Immature natural killer cell (primary cell): Measurements from ENCODE around the gene HOXA6. TPM values are rescaled to one million over a fixed set of nuclear protein-coding genes. Genes with fewer than 3 reads are reported as not detected.

Experiments used
- DNase-seq, 3 donors: peaks; one replicate each; pipeline ENCODE4 v3.0.0; 2022; ENCODE audit warnings: mixed read lengths in 1 of 3
- H3K27ac Mint-ChIP-seq, 6 donors: one replicate each; pipeline ENCODE4 v1.8.0; 2020; ENCODE audit warnings: mixed read lengths in 6 of 6, mild to moderate bottlenecking in 5 of 6, inconsistent platforms in 4 of 6, moderate library complexity in 3 of 6
- H3K27me3 Mint-ChIP-seq, 3 donors: one replicate each; pipeline ENCODE4 v1.8.0; 2020 to 2021; ENCODE audit warnings: low read depth in 3 of 3, mild to moderate bottlenecking in 3 of 3, mixed read lengths in 3 of 3, moderate library complexity in 3 of 3, inconsistent platforms in 1 of 3
- H3K36me3 Mint-ChIP-seq, 3 donors: one replicate each; pipeline ENCODE4 v1.8.0; 2020; ENCODE audit warnings: mixed read lengths in 3 of 3, inconsistent platforms in 2 of 3, mild to moderate bottlenecking in 2 of 3
- H3K4me1 Mint-ChIP-seq, 2 donors: one replicate each; pipeline ENCODE4 v1.8.0; 2020; ENCODE audit warnings: inconsistent platforms in 2 of 2, mild to moderate bottlenecking in 2 of 2, mixed read lengths in 2 of 2, moderate library complexity in 1 of 2
- H3K4me3 Mint-ChIP-seq, 5 donors: one replicate each; pipeline ENCODE4 v1.8.0; 2020; ENCODE audit warnings: mild to moderate bottlenecking in 5 of 5, mixed read lengths in 5 of 5, inconsistent platforms in 3 of 5, moderate library complexity in 3 of 5
- H3K9me3 Mint-ChIP-seq, 6 donors: one replicate each; pipeline ENCODE4 v1.8.0; 2020; ENCODE audit warnings: mild to moderate bottlenecking in 6 of 6, mixed read lengths in 6 of 6, inconsistent platforms in 4 of 6, moderate library complexity in 3 of 6
- polyA plus RNA-seq, 3 donors: library from polyadenylated mRNA; unstranded; fragments of 300-500 nt; fragmentation: Illumina TruSeq; gene quantifications; one replicate each; pipeline ENCODE4 v1.2.3, GENCODE V29; 2021

The HOXA6 gene
- polyA plus RNA-seq, 3 donors from 2014 or later = 0.52 to 3.8 TPM; not detected in 1

DNA sequence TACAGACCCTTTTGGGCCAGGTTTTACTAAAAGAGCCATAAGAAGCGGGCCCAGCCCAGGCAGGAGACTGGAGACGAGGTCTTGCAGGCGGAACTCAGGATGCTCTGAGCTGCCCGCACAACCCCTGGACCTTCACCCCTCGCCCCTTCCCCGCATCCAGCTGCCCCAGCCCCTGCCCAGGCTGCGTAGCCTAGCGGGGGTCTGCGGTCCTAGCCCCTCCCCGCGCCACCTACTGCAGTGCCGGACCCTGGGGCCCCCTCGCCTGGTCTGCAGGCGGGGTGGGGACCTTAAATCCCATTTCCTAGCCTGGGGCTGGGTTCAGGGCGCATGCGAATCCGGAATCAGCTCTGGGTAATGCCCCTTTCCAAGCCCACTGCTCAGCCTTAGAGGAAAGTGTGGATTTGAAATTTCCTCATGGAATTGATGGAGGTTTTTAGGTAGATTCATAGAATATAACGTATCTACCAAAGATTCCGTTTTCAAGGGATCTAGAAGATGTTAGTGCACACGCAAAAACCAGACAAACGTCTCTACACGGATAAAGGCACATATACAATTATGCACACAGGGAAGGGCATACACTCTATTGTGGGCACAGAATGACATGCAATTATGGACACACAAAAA, 5.4 kb upstream of the HOXA6 start:
- no peak for DNase-seq
- H3K36me3 Mint-ChIP-seq = no peaks in the 10 kb centered on the region
- peaks cover 0 to 2% (median 0%) of the 10 kb centered on the region in 6 donors for H3K9me3 Mint-ChIP-seq
- no peak overlapping the region for H3K27ac Mint-ChIP-seq
- peak overlapping the region in 4 of 5 donors; percentile 43 to 89 (median 86) for H3K4me3 Mint-ChIP-seq
- peaks cover 52 to 76% (median 75%) of the 10 kb centered on the region in 3 donors for H3K27me3 Mint-ChIP-seq
- H3K4me1 Mint-ChIP-seq = peaks cover 49 to 70% of the 10 kb centered on the region in 2 donors

DNA sequence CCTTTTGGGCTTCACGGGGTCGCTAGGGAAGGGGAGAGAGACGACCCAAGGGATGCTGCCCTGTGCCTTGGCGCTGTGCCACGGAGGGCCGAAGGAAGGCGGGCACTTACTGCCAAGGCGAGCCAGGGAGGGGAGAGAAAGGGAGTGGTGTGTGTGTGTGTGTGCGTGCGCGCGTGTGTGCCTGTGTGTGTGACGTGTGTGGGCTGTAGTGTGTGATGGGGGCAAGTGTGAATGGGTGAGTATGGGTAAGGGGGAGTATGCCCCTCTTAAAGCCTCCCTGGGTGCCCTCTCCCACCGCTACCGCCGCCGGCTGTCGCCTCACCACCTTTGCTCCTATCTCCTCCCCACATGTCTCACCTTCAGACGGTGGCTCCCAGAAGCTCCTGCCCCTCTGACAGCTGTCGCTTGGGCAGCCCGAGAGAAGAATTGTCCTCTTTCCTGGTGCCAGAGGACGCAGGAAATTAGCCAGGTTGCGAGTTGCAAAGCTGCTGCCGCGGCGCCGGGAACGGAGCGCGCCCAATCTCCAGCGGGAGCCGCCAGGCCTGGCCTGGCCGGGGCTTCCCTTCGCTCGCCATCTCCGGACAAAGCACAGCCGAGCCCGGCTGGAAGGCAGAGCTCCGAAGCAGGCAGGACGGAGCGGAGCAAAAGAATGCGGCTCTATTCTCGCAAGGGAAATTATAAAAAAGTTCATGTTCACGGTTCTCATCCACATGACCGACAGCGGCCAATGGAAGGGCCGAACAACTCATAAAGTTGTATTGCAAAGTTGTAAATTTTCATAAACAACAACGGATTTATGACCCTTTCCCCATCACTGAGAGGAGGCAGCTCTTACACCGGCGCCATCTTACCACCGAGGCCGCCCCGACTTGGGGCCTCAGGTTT, 4.6 kb upstream of the HOXA6 start, which contains the start of gene HOXA3:
Gene HOXA3, minus strand, starts transcription at position 653 of the 885 bp plus-strand sequence. CDS start 41,943 bp downstream, outside the sequence.
- Mint-ChIP-seq H3K27me3 (peaks cover 49 to 74% (median 70%) of the 10 kb centered on the region in 3 donors), H3K27ac (peak within 1 kb of the TSS in 5 of 6 donors; percentile 12 to 77 (median 66)), H3K9me3 (peaks cover 0 to 2% (median 0%) of the 10 kb centered on the region in 6 donors), H3K36me3 (no peaks in the 10 kb centered on the region), H3K4me1 (peaks cover 53 to 77% of the 10 kb centered on the region in 2 donors), H3K4me3 (peak within 1 kb of the TSS; percentile 85 to 89 (median 86))
- no peak for DNase-seq

DNA sequence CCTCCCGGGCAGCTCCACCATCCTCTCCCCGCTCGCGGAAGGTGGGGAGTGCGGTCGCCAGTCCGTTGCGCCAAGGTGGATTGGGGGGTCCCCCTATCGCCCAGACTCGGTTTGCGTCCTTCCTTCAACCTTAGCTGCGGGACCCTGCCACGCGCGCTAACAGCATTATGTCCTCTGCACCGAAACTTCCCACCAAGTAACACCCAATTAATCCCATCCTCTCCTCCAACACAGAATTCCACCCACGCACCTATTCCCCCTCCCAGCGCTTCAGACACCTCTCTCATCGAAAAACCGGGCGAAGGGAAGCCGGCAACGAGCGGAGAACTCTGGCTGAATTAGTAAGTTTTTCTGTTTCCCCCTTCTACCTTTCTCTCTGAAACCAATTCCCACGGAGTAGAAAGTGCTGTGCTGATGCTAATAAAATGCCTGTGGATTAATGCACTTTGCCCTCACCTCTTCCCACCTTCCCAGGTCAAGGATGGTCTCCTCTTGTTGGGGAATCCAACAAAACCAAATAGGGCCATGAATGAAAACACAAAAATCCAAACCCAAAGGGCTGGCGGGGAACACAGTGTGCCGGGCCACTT, 3.9 kb upstream of the HOXA6 start:
- Mint-ChIP-seq H3K36me3 (no peaks in the 10 kb centered on the region), H3K27ac (peak overlapping the region; percentile 12 to 77 (median 58)), H3K27me3 (peaks cover 43 to 73% (median 72%) of the 10 kb centered on the region in 3 donors), H3K9me3 (peaks cover 0 to 2% (median 0%) of the 10 kb centered on the region in 6 donors), H3K4me1 (peaks cover 54 to 79% of the 10 kb centered on the region in 2 donors), H3K4me3 (peak overlapping the region; percentile 85 to 89 (median 86))
- DNase-seq = no peak

DNA sequence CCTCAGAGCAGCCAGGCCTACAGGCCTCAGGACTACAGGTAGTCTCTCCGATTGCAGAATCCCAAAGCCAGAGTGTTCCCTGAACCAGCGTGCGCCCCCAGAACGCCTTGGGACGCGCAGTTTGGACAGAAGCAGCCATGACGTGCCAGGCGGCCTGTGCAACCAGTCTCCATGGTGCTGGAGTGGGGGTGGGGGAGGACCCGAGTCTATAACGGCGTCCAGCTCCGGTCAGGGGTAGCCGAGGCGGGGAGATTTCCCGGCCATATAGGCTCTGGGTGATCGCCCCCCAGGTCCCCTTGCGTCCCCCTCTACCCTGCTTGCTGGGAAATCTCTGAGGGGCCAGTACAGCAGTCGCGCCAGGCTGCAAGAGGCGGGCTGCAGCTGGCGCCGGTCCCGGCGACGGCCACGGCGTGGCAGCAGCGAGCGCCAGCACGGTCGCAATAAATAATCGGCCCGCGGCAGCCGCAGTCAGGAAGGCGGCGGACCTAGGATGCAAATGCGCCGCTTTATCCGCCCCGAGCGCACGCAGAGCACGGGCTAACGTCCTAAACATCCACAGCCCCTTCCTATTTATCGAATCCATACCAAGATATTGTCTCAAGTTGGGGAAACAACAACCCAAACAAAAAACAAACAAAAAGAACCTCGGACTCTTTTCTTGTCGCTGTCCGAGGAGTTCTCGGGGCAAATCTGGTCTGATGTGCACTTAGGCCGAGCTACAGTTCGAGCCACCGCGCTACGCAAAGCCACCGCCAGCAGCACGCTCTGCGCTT, 3.2 kb upstream of the HOXA6 start:
- Mint-ChIP-seq H3K36me3 (peaks cover 0 to 3% (median 0%) of the 10 kb centered on the region in 3 donors), H3K9me3 (peaks cover 0 to 2% (median 0%) of the 10 kb centered on the region in 6 donors), H3K4me1 (peaks cover 48 to 75% of the 10 kb centered on the region in 2 donors), H3K27me3 (peaks cover 38 to 70% (median 67%) of the 10 kb centered on the region in 3 donors), H3K27ac (peak overlapping the region; percentile 41 to 89 (median 64)), H3K4me3 (peak overlapping the region; percentile 85 to 89 (median 86))
- DNase-seq = peak; percentile 67 to 75 (median 72)

DNA sequence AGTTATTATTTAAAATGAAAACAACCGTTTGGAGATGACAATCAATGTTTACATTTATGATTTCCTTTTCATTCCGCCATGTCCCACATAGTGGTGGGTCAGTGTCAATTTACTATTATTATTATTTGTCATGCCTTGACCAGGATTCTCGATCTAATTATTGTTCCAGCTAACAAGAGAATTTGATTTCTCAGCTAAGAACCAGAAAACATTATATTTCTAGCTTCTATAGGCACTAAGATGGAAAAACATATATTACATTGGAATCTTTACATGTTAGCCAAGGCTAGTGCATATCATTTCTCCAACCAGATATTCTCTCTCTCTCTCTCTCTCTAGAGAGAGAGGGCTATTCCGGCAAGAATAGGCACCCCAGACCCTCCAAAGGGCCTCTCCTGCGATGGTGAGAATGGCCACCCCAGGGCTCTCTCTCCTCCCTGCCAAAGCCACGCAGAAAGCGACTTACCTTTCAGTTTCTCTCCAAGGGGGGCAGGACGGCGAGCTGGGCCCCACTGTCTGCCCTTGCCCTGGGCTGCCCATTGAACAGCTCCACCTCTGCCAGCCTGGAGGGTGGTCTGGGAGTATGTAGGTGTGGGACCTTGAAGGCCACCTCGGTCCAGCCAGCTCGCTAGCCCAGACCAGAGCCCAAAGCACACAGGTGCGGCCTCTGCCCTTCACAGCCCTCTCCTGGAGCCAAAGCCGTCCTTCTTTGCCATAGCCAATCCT, 2.4 kb upstream of the HOXA6 start:
- Mint-ChIP-seq H3K4me3 (peak overlapping the region; percentile 85 to 89 (median 86)), H3K27me3 (peaks cover 30 to 62% (median 59%) of the 10 kb centered on the region in 3 donors), H3K9me3 (peaks cover 0 to 2% (median 0%) of the 10 kb centered on the region in 6 donors), H3K36me3 (peaks cover 0 to 3% (median 0%) of the 10 kb centered on the region in 3 donors), H3K27ac (peak overlapping the region in 5 of 6 donors; percentile 35 to 89 (median 61)), H3K4me1 (peaks cover 41 to 67% of the 10 kb centered on the region in 2 donors)
- DNase-seq = no peak

DNA sequence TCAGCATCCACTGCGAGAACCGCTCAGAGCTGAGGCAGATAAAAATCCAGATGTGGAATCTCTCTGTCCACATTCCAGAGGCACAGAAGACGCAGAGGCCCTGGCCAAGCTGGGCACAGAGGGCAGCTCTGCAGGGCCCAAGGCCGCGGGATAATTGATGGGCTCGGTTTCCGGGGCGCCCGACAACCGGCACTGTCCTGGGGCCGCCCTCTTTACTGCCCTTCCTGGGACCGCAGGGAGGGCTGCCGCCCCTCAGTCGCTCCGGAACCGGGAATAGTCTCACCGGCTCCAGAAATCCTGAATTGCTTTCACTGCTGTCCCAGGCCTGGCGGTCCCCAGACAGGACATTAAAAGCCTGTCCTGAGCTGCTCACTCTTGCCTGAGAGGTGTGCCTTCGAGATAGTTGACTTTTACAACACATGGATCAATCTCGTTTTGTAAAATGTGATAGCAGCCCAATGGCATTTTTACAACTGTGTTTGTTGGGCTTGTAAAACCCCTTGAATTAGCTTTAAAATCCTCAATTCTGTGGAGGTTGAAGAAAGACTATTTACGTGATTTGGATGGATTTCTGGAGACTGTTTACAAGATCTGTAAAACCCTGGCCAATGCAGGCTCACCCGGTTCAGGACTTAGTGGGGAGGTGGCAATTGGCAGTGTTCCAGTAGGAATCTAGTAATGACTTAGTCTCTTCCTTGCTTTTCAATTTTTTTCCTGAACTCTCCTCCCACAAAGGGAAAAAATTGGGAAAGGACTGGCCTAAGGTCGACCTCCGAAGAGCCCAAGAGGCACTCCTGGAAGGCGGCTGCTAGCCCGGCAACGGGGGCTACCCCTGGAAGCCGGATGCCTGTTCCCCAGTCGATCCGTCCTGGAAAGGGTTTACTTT, 1.4 kb upstream of the HOXA6 start:
- H3K36me3 Mint-ChIP-seq = peaks cover 0 to 3% (median 0%) of the 10 kb centered on the region in 3 donors
- no peak for DNase-seq
- peaks cover 26 to 53% (median 49%) of the 10 kb centered on the region in 3 donors for H3K27me3 Mint-ChIP-seq
- H3K9me3 Mint-ChIP-seq = no peaks in the 10 kb centered on the region
- H3K4me1 Mint-ChIP-seq = peaks cover 35 to 57% of the 10 kb centered on the region in 2 donors
- H3K27ac Mint-ChIP-seq = peak overlapping the region in 1 of 6 donors; percentile 55
- peak overlapping the region; percentile 79 to 88 (median 85) for H3K4me3 Mint-ChIP-seq

DNA sequence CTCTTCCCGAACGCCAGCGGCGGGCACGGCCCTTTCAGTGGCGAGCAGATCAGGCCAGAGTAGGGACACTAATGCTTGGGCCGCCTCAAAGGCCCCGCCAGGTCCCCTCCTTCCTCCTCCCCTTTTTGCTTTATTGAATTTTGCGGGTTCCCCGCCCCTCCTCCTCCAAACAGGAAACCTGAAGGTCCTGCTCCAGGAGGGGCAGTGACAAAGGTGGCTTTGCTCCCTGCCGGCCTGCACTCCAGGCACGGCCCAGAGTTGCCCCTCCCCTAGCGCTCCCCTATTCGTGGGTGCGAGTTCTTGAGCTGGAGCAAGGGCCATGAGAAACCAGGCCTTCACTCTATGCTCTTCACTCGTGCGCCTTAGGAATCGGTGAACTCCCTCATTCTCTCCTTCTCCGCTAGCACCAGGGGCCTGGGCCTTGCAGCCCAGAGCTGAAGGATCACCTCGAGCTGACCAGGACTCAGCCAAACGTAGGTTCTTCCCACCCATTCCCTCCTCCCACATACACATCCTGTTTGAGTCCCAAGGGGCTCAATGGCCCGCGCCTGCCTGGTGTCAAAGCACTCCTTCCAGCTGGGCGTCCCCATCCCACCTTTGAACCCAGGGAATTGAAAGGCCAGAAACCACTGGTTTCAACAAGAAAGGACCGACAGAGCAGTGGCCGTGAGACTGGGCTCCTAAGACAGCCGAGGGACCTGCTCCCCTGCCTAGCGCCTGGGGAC, 619 bp upstream of the HOXA6 start:
- peaks cover 0 to 3% (median 0%) of the 10 kb centered on the region in 3 donors for H3K36me3 Mint-ChIP-seq
- H3K9me3 Mint-ChIP-seq = no peaks in the 10 kb centered on the region
- peak overlapping the region; percentile 79 to 88 (median 85) for H3K4me3 Mint-ChIP-seq
- H3K4me1 Mint-ChIP-seq = peaks cover 33 to 52% of the 10 kb centered on the region in 2 donors
- H3K27me3 Mint-ChIP-seq = peaks cover 20 to 48% (median 41%) of the 10 kb centered on the region in 3 donors
- H3K27ac Mint-ChIP-seq = peak overlapping the region in 2 of 6 donors; percentile 55 to 87
- no peak for DNase-seq

DNA sequence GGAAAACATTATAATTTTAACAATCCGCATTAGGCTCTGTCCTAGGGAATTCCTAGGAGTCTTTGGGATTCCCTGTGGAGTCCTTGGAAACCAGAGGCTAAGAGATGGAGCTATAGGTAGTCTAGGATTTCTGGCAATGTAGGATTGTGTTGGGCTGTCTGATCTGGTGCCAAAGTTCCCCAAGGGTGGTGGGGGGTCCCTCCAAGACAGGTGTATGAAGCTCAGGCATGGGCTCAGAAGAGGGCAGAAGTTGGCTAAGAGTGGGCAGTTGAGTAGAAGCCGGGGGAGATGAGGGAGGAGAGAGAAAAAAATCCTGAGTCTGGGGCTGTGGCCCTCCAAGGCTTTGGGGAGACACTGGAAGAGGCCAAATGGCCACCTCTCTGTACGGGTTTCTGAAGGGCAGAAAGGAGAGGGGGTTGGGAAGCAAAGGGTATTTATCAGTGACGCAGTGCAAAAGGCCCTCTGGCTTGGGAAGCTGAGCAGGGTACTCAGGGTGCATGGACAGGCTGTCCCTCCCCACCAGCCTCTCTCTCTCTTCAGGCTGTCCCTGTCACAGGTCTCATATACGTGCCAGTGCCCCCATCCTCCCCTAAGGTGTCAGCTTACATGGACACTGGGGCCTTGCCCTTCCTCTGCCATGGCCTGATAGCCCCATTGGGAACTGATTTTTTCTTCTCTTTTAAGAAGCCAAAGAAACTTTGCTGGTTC, 929 bp downstream of the HOXA6 start:
- peak overlapping the region in 4 of 5 donors; percentile 15 to 84 (median 22) for H3K4me3 Mint-ChIP-seq
- H3K27me3 Mint-ChIP-seq = peaks cover 22 to 47% (median 27%) of the 10 kb centered on the region in 3 donors
- H3K4me1 Mint-ChIP-seq = peaks cover 24 to 42% of the 10 kb centered on the region in 2 donors
- peak overlapping the region in 1 of 6 donors; percentile 12 for H3K27ac Mint-ChIP-seq
- H3K9me3 Mint-ChIP-seq = no peaks in the 10 kb centered on the region
- DNase-seq = no peak
- H3K36me3 Mint-ChIP-seq = peaks cover 0 to 3% (median 0%) of the 10 kb centered on the region in 3 donors

DNA sequence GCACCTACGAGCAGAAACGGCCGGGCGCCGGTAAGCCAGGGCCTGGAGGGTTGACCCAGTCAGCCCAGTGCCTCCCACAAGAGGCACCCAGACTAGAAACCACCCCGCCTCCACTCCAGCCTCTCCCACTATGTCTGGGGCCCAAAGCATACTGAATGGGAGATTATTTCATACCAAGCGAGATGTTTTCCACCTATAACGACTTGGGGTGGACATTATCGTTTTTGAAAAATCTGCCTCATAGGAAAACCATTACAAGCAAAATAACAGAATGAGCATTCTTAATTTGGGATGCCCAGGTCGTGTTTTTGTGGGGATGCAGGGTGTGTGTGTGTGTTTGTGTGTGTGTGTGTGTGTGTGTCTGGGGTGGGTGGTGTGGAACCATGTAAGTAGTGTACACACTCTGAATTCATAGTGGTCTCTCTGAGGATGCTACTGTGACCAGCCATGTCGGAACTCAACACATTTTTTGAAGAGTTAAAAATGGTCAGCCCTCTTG, 1.6 kb downstream of the HOXA6 start:
- H3K36me3 Mint-ChIP-seq = peaks cover 0 to 9% (median 0%) of the 10 kb centered on the region in 3 donors
- DNase-seq = no peak
- H3K4me3 Mint-ChIP-seq = no peak overlapping the region
- peaks cover 18 to 35% of the 10 kb centered on the region in 2 donors for H3K4me1 Mint-ChIP-seq
- H3K27me3 Mint-ChIP-seq = peaks cover 17 to 40% (median 25%) of the 10 kb centered on the region in 3 donors
- H3K27ac Mint-ChIP-seq = no peak overlapping the region
- no peaks in the 10 kb centered on the region for H3K9me3 Mint-ChIP-seq

DNA sequence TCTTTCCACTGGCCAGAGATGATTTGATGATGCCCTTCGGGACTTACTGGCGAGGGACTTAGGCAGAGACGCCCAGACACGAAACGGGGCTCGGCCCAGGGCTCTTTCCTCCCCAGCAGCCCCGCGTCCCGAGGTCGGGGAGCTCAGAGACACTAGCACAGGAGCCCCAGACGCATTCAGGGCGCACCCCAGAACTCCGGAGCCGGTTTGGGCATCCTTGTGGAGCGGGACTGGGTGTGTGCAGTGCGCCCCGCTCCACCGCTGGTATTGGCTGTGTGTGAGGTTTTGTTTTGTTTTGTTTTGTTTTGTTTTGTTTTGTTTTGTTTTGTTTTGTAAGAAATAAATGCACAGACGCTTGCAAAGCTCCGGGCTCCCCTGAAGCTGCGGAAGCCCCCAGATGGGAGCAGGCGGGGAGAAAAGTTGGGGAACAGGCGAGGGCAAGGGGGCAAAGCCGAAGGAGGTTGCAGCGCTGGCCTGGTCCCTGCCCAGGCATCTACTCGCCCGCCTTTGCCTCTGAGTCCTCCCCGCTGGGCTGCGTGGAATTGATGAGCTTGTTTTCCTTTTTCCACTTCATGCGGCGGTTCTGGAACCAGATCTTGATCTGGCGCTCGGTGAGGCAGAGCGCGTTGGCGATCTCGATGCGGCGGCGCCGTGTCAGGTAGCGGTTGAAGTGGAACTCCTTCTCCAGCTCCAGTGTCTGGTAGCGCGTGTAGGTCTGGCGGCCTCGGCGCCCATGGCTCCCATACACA, 2.2 kb downstream of the HOXA6 start:
- DNase-seq = no peak
- peaks cover 17 to 35% (median 23%) of the 10 kb centered on the region in 3 donors for H3K27me3 Mint-ChIP-seq
- no peak overlapping the region for H3K27ac Mint-ChIP-seq
- no peaks in the 10 kb centered on the region for H3K9me3 Mint-ChIP-seq
- peaks cover 0 to 9% (median 0%) of the 10 kb centered on the region in 3 donors for H3K36me3 Mint-ChIP-seq
- no peak overlapping the region for H3K4me3 Mint-ChIP-seq
- peaks cover 13 to 29% of the 10 kb centered on the region in 2 donors for H3K4me1 Mint-ChIP-seq
